GM18507 (cell line): Measurements from ENCODE around the gene ITGA11.

Experiments
- DNase-seq: peaks from one replicate; pipeline ENCODE4 v3.0.0; 2011; ENCODE audit warnings: low read depth; ENCODE audit not compliant: insufficient read length; ENCODE audit errors: extremely low spot score
- FAIRE-seq: peaks from 2 replicates; lab custom pipeline; 2011; peaks lifted over from hg19 to GRCh38; lab: Jason Lieb, UNC

The ITGA11 gene

GRCh38 chr15:68365140-68365745 lies 66.7 kb downstream of the ITGA11 start:
- FAIRE-seq (no peak), DNase-seq (no peak)

GRCh38 chr15:68364660-68365035 lies 67.3 kb downstream of the ITGA11 start:
- no peak for FAIRE-seq
- no peak for DNase-seq

- FAIRE-seq: no peak
- DNase-seq: no peak
Observed at GRCh38 chr15:68364028-68364659, 67.8 kb downstream of the ITGA11 start.

DNA sequence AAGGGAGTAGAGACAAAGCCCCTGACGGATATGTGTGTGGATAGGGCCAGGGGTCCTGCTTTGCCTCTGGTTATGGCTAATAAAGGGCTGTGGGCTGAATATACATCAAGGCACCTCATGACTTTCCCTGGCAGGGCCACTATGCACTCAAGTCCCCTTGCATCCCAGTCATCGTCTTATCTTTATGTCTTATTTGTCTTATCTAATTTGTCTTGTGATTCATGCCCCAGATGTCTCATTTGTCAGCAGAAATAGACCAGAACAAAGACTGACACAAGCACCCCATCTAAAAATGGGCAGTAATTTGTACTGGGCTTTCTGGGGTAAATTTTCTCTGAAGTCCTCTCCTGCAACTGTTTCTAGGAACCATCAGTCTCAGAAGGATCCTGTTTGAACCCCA lies 68.6 kb downstream of the ITGA11 start:
- no peak for DNase-seq
- no peak for FAIRE-seq

DNA sequence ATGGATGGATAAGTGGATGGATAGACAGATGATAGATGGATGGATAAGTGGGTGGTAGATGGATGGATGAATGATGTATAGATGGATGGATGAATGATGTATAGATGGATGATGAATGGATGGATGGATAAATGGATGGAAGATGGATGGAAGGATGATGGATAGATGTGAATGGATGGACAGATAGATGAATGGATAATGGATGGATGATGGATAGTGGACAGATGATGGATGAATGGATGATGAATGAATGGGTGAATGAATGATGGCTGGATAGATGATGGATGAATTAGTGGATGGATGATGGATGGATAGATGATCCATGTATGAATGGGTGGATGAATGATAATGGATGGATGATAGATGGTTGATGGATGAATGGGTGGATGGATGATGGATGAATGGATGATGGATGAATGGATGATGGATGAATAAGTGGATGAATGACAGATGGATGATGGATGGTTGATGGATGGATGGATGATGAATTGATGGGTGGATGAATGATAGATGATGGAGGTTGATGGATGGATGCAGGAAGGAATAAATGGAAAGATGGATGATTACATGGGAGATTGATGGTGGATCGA lies 69.3 kb downstream of the ITGA11 start:
- DNase-seq (no peak), FAIRE-seq (no peak)

DNA sequence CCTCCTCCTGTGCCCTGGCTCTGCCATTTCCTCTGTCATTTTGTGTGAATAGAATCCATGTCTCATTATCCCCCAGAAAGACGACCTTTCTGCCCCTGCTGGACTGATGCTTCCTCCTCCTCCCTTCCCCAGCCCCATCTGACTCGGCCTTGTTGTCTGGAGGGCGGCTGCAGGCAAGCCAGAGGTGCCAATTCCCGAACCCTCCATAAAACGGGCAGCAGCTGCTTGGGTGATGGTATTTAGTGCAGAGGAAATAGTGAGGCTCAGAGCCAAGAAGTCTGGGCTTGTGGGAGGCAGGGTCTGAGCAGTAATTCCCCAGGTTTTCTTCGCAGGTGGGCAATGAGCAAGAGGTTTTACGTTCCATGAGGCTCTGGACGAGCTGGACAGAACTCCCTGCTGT lies 71.2 kb downstream of the ITGA11 start:
- DNase-seq (no peak), FAIRE-seq (no peak)

DNA sequence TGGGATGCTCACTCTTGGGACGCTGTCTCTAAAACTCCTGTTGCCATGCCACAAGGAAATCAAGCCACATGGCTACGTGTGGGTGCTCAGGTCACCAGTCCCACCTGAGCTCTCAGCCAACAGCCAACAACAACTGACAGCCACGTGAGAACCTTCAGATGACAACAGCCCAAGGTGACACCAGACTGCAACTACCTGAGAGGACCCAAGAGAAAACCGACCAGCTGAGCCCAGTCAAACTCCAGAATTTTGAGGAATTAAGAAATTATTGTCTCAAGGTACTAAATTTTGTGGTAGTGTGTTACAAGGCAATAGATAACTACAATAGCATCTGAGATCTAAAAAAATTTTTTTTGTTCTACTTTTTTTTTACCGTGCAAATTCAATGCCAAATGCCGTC lies 75.2 kb downstream of the ITGA11 start:
- FAIRE-seq (no peak), DNase-seq (no peak)

DNA sequence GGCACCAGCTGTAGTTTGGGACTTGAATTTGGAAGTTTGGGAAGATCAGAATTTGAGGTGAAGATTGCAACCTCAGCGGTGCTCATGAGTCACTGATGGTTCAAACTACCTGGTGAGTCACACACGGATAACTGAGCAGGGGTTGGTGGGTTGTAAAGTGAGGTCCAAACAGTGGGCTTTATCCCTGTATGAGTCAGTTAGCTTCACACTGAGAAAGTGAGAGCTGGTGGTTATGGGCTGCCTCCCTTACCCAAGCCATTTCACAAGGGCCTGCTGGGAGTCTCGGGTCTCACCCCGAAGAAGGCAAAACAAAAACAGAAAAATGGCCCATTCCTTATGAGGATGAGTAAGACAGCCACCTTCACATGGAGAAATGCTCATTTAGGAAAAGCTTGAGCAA lies 77.0 kb downstream of the ITGA11 start:
- DNase-seq (no peak), FAIRE-seq (no peak)

GRCh38 chr15:68354268-68354667 lies 77.7 kb downstream of the ITGA11 start:
- FAIRE-seq: no peak
- DNase-seq: no peak

GRCh38 chr15:68353421-68354135 lies 78.4 kb downstream of the ITGA11 start:
- no peak for FAIRE-seq
- no peak for DNase-seq

- DNase-seq (no peak), FAIRE-seq (no peak)
Observed at GRCh38 chr15:68352401-68353062, 79.4 kb downstream of the ITGA11 start.

DNA sequence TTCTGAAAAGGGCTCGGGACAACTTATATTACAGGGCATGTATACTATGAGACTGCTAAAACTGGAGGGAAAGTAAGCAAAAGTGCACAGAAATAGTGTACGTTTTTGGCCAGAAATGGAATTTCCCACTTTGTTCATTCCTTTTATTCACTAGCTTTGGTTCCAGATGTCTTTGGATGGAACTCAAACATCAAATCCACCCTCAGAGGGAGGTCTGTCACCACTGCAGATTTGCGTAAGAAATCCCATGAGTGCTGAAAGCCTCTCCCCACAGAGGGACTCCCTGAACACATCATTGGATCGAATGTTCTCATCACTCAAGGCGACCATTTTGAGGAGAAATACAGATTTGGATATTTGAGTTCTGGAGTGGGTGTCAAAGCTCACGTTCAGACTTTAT lies 82.8 kb downstream of the ITGA11 start:
- FAIRE-seq (no peak), DNase-seq (no peak)

- DNase-seq: no peak
- FAIRE-seq: no peak
Observed at GRCh38 chr15:68348606-68349005, 83.4 kb downstream of the ITGA11 start.

DNA sequence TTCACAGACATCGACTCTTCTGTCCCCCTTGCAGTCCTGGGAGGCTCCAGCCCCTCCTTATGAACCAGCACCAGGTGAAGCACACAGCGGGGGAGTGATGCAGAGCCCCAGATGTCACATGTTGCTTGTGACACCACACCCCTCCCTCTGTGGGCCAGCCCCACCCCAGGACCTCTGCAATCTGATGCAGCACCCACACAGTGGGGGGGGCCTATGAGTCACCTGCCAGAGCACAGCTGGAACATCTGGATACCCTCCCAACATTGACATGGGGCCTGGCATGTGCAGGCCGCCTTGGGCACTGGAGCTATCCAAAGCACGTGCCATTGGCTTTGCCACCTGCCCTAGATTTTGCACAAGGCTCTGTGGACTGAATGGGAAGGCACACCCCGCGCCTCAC lies 83.9 kb downstream of the ITGA11 start:
- FAIRE-seq: no peak

GRCh38 chr15:68347392-68347791 lies 84.6 kb downstream of the ITGA11 start:
- DNase-seq: no peak
- no peak for FAIRE-seq

More for the DNA sequence above, 83.9 kb downstream of the ITGA11 start:
- no peak for DNase-seq

DNA sequence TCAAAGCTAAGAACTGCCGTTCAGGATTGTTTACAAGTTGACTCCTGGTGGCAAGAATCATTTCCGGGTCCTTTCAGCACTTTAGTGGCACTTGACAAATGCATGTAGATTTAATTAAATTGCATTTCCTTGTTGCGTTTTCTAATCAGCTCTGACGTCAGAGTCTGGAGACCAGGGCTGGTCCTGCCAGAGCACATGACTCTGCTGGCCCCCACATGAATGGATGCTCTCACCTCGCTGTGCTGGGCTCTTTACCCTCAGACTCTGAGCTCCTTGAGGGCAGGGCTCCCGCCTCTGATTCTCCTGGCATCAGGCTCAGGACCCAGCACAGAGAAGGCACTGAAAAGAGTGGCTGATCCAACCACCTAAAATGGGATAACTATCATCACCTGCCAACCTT lies 85.0 kb downstream of the ITGA11 start:
- no peak for DNase-seq
- FAIRE-seq: no peak

DNA sequence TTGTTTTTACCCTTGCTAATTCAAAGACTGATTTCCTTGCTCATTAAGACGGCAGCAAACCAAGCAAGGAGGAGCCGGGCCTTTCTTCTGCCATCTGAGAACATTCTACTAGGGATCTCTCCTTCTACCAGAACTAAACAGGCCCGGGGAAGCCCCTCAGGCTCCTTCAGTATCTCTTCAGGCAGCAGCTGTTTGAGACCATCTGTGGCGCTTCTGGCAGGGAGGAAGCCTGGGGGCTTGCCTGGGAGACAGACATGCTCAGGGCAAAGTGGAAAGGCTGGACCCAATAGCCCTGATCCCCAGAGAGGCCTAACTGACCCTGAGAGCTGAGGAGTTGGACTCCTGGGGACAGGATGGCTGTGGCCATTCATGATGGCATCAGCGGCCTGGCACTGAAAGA lies 86.5 kb downstream of the ITGA11 start:
- FAIRE-seq: no peak
- DNase-seq: no peak

DNA sequence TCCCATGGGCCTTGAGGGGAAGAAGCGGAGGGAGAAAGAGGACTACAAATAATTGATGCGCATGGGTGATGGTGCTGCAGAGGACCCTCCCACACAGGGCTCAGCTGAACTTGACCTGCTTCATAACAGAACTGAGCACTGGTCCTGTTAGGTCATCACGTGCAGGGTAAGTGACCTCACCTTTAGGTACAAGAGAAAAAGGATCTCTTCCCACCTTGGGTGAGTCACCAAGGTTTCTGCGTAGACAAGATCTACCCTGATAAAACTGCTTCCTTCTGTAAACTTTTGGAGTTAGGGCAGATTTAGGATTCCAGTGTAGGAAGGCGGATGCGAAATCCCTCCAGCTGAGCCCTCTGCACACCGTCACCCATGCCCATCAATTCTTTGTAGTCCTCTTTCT lies 87.4 kb downstream of the ITGA11 start:
- no peak for FAIRE-seq

GRCh38 chr15:68343579-68344225 lies 88.3 kb downstream of the ITGA11 start:
- FAIRE-seq (no peak), DNase-seq (no peak)

More for the DNA sequence above, 87.4 kb downstream of the ITGA11 start:
- DNase-seq: no peak
